ENCODE results near the gene LIPG. TPM values are rescaled to one million over a fixed set of nuclear protein-coding genes. Genes with fewer than 3 reads are reported as not detected.
"Not testable (repeated sequence)": the region's sequence is repeated elsewhere in the genome, so short reads cannot be mapped to it uniquely, and the experiment has no call there.

Gene LIPG
- total RNA-seq, 1 experiment from 2014 or later = 86.7 TPM

- POLR2A ChIA-PET = no interaction called here
- CTCF ChIA-PET = interaction anchor here (0.6 kb wide), 1 partner anchor 110 kb away, joined by 4 read pairs; no protein-coding TSS in a partner anchor
- Histone ChIP-seq H3K27me3 (replicated peaks; ENCODE audit: control insufficient read depth, insufficient read depth, low read length) (no peaks in the 10 kb centered on the region), H3K4me1 (no peaks in the 10 kb centered on the region), H3K9me3 (no peaks in the 10 kb centered on the region), H3K4me3 (ENCODE audit: low read depth, low read length) (no peak overlapping the region), H3K36me3 (ENCODE audit: control insufficient read depth, insufficient read depth, low read length) (no peaks in the 10 kb centered on the region)
- H3K27me3 Mint-ChIP-seq (ENCODE audit: insufficient read depth, unreplicated experiment) = no peaks in the 10 kb centered on the region
- H3K9me3 Mint-ChIP-seq (ENCODE audit: unreplicated experiment) = no peaks in the 10 kb centered on the region
- no peak for DNase-seq
- BruUV-seq (replicated peaks) = no TSS peak
- H3K4me1 Mint-ChIP-seq (ENCODE audit: low read depth, unreplicated experiment) = no peaks in the 10 kb centered on the region
- H3K36me3 Mint-ChIP-seq (ENCODE audit: insufficient read depth, unreplicated experiment) = peaks cover 72% of the 10 kb centered on the region
- intact Hi-C loops (cut with micrococcal nuclease; ENCODE audit: unreplicated experiment) = no loop called here
- no peak for TF ChIP-seq CTCF (IDR thresholded peaks at IDR 0.05; ENCODE audit: insufficient read depth in 1 of 2, low read depth in 1 of 2, low read length in 1 of 2, severe bottlenecking in 1 of 2, unreplicated experiment in 1 of 2)
- no peak overlapping the region for H3K27ac Mint-ChIP-seq (ENCODE audit: unreplicated experiment)
- H3K4me3 Mint-ChIP-seq (ENCODE audit: unreplicated experiment) = no peak overlapping the region
These were observed 10.9 kb downstream of the LIPG start for GRCh38 chr18:49572611-49573345.

GRCh38 chr18:49573835-49574234 lies 12.0 kb downstream of the LIPG start:
- peaks cover 73% of the 10 kb centered on the region for H3K36me3 Mint-ChIP-seq (ENCODE audit: insufficient read depth, unreplicated experiment)
- no peak for TF ChIP-seq CTCF (IDR thresholded peaks at IDR 0.05; ENCODE audit: insufficient read depth in 1 of 2, low read depth in 1 of 2, low read length in 1 of 2, severe bottlenecking in 1 of 2, unreplicated experiment in 1 of 2)
- H3K27ac Mint-ChIP-seq (ENCODE audit: unreplicated experiment) = no peak overlapping the region
- BruUV-seq (replicated peaks) = no TSS peak
- Histone ChIP-seq H3K9me3 (no peaks in the 10 kb centered on the region), H3K4me3 (ENCODE audit: low read depth, low read length) (no peak overlapping the region), H3K4me1 (no peaks in the 10 kb centered on the region), H3K36me3 (ENCODE audit: control insufficient read depth, insufficient read depth, low read length) (no peaks in the 10 kb centered on the region), H3K27me3 (replicated peaks; ENCODE audit: control insufficient read depth, insufficient read depth, low read length) (no peaks in the 10 kb centered on the region)
- no peaks in the 10 kb centered on the region for H3K4me1 Mint-ChIP-seq (ENCODE audit: low read depth, unreplicated experiment)
- no peaks in the 10 kb centered on the region for H3K27me3 Mint-ChIP-seq (ENCODE audit: insufficient read depth, unreplicated experiment)
- DNase-seq = no peak
- H3K4me3 Mint-ChIP-seq (ENCODE audit: unreplicated experiment) = no peak overlapping the region
- no peaks in the 10 kb centered on the region for H3K9me3 Mint-ChIP-seq (ENCODE audit: unreplicated experiment)
- intact Hi-C loops (cut with micrococcal nuclease; ENCODE audit: unreplicated experiment) = no loop called here
- CTCF ChIA-PET = no interaction called here
- POLR2A ChIA-PET = no interaction called here

- BruUV-seq (replicated peaks); H3K4me3 Mint-ChIP-seq (ENCODE audit: unreplicated experiment); H3K9me3 ChIP-seq; H3K4me1 ChIP-seq; H3K4me3 ChIP-seq (ENCODE audit: low read depth, low read length); CTCF ChIA-PET; H3K27me3 ChIP-seq (replicated peaks; ENCODE audit: control insufficient read depth, insufficient read depth, low read length); H3K36me3 ChIP-seq (ENCODE audit: control insufficient read depth, insufficient read depth, low read length); POLR2A ChIA-PET; DNase-seq; H3K27me3 Mint-ChIP-seq (ENCODE audit: insufficient read depth, unreplicated experiment); H3K4me1 Mint-ChIP-seq (ENCODE audit: low read depth, unreplicated experiment); intact Hi-C loops (cut with micrococcal nuclease; ENCODE audit: unreplicated experiment); H3K9me3 Mint-ChIP-seq (ENCODE audit: unreplicated experiment): not testable (repeated sequence)
- Mint-ChIP-seq H3K36me3 (ENCODE audit: insufficient read depth, unreplicated experiment) (peaks cover 76% of the 10 kb centered on the region), H3K27ac (ENCODE audit: unreplicated experiment) (peak overlapping the region; percentile 58)
These were observed 17.2 kb downstream of the LIPG start for GRCh38 chr18:49579041-49579440.

GRCh38 chr18:49579583-49579982 lies 17.7 kb downstream of the LIPG start:
- H3K4me3 Mint-ChIP-seq (ENCODE audit: unreplicated experiment); POLR2A ChIA-PET: not testable (repeated sequence)

More at GRCh38 chr18:49579583-49579982, 17.7 kb downstream of the LIPG start:
- H3K9me3 Mint-ChIP-seq (ENCODE audit: unreplicated experiment); H3K27me3 Mint-ChIP-seq (ENCODE audit: insufficient read depth, unreplicated experiment); H3K4me1 ChIP-seq; BruUV-seq (replicated peaks); H3K27me3 ChIP-seq (replicated peaks; ENCODE audit: control insufficient read depth, insufficient read depth, low read length); H3K9me3 ChIP-seq; H3K4me3 ChIP-seq (ENCODE audit: low read depth, low read length); DNase-seq; CTCF ChIA-PET; H3K4me1 Mint-ChIP-seq (ENCODE audit: low read depth, unreplicated experiment); intact Hi-C loops (cut with micrococcal nuclease; ENCODE audit: unreplicated experiment); H3K36me3 ChIP-seq (ENCODE audit: control insufficient read depth, insufficient read depth, low read length): not testable (repeated sequence)
- H3K27ac Mint-ChIP-seq (ENCODE audit: unreplicated experiment) = peak overlapping the region; percentile 58
- H3K36me3 Mint-ChIP-seq (ENCODE audit: insufficient read depth, unreplicated experiment) = peaks cover 71% of the 10 kb centered on the region
